AG09319 (cell line): ENCODE measurements around the gene SYNE1.

Experiments
- DNase-seq: peaks from one replicate; pipeline ENCODE4 v3.0.0-alpha.2; 2010; ENCODE audit warnings: low read depth; ENCODE audit errors: extremely low read depth
- CTCF ChIP-seq: IDR thresholded peaks from 2 replicates; pipeline ENCODE4 v1.5.1; 2011; ENCODE audit warnings: low read depth, mild to moderate bottlenecking, inconsistent platforms, low read length, moderate library complexity

The SYNE1 gene

GRCh38 chr6:152301021-152301764 is 336.0 kb downstream of the SYNE1 start:
- TF ChIP-seq CTCF, result no peak
- DNase-seq, result peak; percentile 34

- no peak for TF ChIP-seq CTCF
- no peak for DNase-seq
Measured at GRCh38 chr6:152300517-152300916, 336.6 kb downstream of the SYNE1 start.

GRCh38 chr6:152298848-152299735 is 338.1 kb downstream of the SYNE1 start:
- no peak for TF ChIP-seq CTCF
- no peak for DNase-seq

- DNase-seq, result no peak
- no peak for TF ChIP-seq CTCF
Measured at GRCh38 chr6:152298055-152298647, 339.0 kb downstream of the SYNE1 start.

- no peak for TF ChIP-seq CTCF
Measured at GRCh38 chr6:152296648-152297376, 340.4 kb downstream of the SYNE1 start.

GRCh38 chr6:152295920-152296319 is 341.2 kb downstream of the SYNE1 start:
- DNase-seq, result no peak

More at GRCh38 chr6:152296648-152297376, 340.4 kb downstream of the SYNE1 start:
- no peak for DNase-seq

More at GRCh38 chr6:152295920-152296319, 341.2 kb downstream of the SYNE1 start:
- TF ChIP-seq CTCF, result no peak
